Choroid plexus epithelial cell (primary cell): Measurements from ENCODE around the gene GABRR2.

ENCODE experiments used
- DNase-seq: peaks from one replicate; pipeline ENCODE4 v3.0.0-alpha.2; 2010; ENCODE audit warnings: low read depth
- H3K4me3 ChIP-seq: 2 replicates; pipeline ENCODE4 v1.5.1; 2011; ENCODE audit warnings: low read depth, mild to moderate bottlenecking, control low read depth, low read length, moderate library complexity
- TF ChIP-seq, protein P1 (sequence below): conservative IDR thresholded peaks from 2 replicates; pipeline ENCODE4 v1.5.1; 2011; ENCODE audit warnings: low read depth, mild to moderate bottlenecking, control low read depth, inconsistent platforms, low read length, moderate library complexity

GABRR2 gene

DNA sequence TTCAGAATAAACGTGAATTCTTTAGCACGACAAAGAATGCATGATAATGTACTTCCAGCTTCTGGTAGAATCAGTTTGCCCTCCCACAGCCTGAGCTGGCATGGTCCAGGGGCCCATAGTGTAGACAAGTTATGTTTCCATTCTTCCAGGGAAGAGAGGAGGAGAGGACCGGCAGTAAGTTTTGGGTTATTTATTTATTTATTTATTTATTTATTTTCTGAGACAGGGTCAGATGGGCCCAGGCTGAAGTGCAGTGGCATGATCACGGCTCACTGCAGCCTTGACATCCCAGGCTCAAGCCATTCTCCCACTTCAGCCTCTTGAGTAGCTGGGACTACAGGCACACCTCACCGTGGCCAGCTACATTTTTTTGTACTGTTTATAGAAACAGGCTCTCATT lies 102.6 kb downstream of the GABRR2 start:
- DNase-seq, result no peak
- no peak overlapping the region for H3K4me3 ChIP-seq
- TF ChIP-seq, protein P1, sequence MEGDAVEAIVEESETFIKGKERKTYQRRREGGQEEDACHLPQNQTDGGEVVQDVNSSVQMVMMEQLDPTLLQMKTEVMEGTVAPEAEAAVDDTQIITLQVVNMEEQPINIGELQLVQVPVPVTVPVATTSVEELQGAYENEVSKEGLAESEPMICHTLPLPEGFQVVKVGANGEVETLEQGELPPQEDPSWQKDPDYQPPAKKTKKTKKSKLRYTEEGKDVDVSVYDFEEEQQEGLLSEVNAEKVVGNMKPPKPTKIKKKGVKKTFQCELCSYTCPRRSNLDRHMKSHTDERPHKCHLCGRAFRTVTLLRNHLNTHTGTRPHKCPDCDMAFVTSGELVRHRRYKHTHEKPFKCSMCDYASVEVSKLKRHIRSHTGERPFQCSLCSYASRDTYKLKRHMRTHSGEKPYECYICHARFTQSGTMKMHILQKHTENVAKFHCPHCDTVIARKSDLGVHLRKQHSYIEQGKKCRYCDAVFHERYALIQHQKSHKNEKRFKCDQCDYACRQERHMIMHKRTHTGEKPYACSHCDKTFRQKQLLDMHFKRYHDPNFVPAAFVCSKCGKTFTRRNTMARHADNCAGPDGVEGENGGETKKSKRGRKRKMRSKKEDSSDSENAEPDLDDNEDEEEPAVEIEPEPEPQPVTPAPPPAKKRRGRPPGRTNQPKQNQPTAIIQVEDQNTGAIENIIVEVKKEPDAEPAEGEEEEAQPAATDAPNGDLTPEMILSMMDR, result no peak

- H3K4me3 ChIP-seq, result no peak overlapping the region
- no peak for DNase-seq
- TF ChIP-seq, protein P1, result no peak
Measured at GRCh38 chr6:89209457-89209856, 105.6 kb downstream of the GABRR2 start.

GRCh38 chr6:89208551-89208950 lies 106.5 kb downstream of the GABRR2 start:
- H3K4me3 ChIP-seq, result no peak overlapping the region
- peak; percentile 2 for DNase-seq
- TF ChIP-seq, protein P1, result no peak
